MV-4-11 (cell line): Measurements from ENCODE around the gene MCU.
A peak's percentile ranks its signal among the peaks of the same experiment; 100 is the strongest.
"Not testable (repeated sequence)": the region's sequence is repeated elsewhere in the genome, so short reads cannot be mapped to it uniquely, and the experiment has no call there.

Experiments
- DNase-seq: peaks from one replicate; lab custom pipeline; 2025; lab: John Stamatoyannopoulos, UW

Gene MCU

DNA sequence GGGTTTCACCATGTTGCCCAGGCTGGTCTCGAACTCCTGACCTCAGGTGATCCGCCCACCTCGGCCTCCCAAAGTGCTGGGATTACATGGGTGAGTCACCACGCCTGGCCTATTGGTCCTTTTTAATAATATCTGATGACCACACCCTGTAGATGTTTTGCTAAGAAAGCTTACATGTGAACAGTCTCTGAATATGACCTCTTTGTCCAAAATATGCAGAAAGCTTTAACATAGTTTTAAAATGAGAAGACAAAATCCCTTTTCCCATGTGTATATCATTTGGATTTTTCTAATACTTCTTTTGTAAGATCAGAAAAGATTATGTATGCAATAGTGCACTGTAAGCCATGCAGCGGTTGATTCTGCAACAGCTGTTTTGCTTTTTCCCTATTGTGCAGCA, 38.5 kb downstream of the MCU start:
- DNase-seq: no peak

DNA sequence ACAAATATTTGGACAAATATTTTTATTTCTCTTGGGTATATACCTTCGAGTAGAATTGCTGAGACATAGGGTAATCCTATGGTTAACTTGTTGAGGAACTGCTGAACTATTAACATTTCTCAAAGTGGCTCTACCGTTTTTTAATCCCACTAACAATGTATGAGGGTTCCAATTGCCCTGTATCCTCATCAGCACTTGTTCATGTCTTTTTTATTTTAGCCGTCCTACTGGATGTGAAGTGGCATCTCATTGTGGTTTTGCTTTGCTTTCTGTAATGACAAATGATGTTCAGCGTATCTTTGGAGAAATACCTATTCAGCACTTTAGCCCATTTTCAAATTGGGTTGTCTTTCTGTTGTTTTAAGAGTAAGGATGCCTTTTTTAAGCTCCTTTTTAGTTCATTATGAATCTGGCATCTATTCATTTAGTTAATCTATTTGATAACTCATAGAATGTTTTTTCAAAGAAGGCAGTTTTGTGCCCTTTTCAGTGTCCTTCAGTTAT, 40.0 kb downstream of the MCU start:
- DNase-seq: no peak

DNA sequence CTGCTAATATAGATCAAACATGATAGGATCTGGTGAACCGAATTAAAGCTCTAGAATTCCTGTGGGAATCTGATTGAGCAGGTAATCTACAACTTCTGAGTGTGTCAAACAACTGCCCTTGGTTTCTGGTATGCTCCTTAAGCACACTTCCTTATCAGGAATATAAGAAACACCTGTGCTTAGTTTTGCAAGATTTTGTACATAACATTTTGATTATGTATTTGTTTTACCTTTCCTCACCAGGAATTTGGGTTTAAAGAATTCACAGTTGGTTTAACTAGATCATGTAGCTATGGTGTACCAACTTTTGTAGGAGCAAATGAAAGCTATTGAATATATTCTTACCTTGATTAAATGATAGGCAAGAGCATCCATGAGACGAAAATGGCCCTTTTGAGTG, 40.6 kb downstream of the MCU start:
- DNase-seq: no peak

DNA sequence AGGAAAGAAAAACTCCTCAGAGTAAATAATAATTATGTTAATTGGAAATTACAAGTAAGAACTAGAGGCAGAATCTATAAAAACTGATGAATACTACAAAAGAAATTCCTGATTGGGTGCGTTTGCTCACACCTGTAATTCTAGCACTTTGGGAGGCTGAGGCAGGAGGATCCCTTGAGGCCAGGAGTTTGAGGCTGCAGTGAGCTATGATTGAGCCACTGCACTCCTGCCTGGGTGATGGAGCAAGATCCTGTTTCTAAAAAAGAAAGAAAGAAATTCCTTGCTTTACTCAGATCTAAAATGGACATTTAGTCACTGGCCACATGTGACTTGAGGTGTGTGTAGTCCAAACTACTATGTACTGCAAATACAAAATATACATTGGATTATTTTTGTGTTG, 42.0 kb downstream of the MCU start:
- no peak for DNase-seq

DNA sequence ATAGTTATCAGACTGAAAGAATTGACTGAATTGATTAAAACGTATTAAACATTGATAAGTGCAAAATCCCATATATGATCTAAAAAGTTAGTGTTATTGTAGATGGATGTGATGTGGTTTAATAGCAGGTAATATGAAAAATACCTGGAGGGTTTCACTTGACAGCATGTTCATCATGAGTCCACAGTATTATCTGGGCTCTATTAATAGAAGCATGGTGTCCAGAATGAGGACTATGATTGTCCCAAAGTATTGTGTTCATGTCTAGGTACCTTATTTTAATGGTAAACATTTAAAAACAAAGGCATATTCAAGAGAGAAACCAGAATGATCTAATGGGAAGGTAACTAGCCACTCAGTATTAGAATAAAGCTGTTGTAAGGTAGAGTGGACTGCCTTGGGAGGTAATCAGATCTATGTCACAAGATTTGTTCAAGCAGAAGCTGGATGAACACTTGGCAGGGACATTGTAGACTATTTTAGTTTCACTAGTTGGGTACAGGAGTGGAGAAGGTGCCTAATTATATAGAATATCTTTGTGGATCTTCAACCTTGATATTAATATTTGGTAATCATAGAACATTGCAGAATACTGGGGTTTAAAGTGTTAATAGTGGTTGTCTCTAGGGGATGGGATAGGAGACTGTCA, 43.5 kb downstream of the MCU start:
- no peak for DNase-seq

DNA sequence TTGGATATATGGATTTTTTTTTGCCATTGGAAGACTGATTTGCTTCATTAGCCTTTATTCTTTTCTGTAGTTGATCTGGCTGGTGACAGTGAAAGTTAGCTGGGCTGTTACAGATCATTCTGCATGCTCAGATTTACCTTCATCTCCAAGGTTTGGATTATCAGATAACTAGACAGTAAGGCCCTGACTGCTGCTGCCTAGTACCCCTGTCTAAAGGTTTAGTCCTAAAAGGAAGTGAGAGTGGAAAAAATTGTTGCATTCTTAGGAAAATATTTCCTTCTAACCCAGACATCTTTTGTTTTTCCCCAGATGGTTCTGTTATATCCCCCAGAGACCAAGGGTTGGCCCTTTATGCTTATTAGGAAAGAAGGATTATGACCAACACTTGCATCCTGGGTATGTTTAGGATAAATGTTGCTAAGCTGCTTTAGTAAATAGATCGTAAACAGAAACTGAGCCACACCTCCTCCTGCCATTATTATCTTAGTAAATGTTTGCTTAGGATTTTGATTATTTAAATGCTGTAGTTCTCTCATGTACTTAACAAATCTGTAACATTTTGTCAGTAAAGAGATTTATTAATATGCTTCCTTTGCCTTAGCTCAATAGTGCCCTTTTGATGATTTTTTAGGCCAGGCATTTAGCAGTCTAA, 44.4 kb downstream of the MCU start:
- DNase-seq: peak; percentile 48

DNA sequence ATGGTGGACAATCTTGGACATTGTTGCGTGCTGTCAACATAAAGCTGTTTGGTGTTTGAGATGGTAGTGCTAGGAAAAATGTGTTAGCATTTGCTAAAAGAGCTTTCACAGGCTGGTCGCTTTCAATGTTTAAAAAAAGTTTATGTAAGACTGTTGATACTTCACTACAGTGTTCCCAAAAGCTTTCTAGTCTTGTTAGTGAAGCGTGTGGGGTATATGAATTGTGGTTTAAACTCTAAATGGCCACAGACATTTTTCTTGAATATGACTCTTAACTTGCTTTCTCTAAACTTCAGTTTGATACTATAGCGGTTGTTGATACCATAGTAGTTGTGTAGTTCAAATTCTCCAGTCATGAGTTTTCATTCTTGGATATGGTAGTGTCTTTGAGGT, 44.9 kb downstream of the MCU start:
- DNase-seq: no peak

DNA sequence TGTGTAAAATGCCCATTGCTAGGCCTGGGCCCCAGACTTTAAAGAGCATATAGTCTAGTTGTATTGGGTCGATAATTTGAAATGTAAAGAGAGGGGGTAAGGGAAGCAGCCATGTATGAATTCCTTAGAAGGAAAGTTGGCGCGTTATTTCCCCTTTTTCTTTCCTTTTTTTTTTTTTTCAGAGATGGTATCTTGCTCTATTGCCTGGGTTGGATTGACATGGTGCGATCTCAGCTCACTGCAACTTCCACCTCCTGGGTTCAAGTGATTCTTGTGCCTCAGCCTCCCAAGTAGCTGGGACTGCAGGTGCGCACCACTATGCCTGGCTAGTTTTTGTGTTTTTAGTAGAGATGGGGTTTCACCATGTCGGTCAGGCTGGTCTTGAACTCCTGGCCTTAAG, 45.4 kb downstream of the MCU start:
- DNase-seq: not testable (repeated sequence)

DNA sequence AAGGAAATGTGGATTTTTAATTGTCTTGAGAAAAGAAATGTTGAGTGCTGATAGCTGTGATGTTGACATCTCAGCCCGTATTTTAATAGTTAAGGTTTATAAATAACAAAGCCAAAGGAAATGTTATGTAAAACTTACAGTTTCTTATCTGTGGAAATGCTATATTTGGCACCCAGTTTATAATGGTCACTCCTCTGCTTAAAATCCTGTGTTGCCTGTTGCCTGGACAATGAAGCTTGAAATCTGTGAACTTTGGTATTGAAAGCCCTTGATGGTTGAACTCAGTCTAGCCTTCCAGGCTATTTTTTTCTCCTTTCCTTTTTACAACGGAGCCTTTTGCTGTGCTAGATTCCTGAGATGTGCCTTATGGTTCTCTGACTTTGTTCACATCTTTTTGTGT, 46.5 kb downstream of the MCU start:
- DNase-seq: peak; percentile 15

DNA sequence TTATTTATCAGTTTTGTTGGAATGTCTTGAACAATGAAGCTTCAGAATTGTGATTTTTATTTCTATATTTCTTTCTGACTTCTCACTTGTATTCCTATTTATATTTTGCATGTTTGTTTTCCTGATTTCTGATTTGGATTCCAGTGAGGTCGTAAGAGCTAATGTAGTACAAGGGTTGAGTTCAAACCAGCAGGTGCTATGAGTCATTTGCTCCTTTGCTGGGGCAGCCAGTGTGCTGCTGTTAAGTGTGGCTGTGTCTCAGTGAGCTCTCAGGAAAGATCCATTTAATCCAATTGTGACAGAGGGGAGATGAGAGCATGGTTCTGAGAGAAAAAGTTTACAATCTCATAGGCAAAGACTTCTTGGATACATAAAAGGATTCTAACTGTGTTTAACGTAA, 48.6 kb downstream of the MCU start:
- peak; percentile 10 for DNase-seq

DNA sequence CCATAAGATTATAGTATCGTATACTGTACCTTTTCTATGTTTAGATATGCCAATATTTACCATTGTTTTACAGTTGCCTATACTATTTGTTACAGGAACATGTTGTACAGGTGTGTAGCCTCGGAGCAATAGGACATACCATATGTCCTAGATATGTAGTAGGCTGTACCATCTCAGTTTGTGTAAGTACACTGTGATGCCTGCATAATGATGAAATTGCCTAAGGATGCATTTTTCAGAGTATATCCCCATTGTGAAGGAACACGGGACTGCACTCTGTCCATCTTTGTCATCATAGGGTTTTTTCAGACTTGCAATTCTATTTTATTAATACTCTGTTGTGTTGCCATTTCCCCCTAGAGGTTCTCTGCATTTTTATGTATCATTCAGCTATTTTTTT, 50.1 kb downstream of the MCU start:
- no peak for DNase-seq

DNA sequence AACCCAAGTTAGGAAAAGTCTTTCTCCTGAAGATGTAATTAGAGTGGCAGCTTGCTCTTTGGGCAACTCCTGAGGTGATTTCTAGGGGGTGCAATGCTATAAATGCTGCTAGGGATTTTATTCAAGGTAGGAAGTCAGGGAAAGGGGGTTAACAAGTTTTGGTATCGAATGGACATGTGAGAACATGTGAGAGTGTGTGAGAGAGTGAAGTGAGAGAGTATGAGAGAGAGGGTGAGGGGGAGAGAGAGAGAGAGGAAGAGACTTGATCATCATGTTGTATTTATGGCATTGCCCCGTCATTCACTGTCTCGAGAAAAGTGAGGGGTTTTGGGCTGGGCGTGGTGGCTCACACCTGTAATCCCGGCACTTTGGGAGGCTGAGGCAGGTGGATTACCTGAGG, 50.9 kb downstream of the MCU start:
- no peak for DNase-seq

DNA sequence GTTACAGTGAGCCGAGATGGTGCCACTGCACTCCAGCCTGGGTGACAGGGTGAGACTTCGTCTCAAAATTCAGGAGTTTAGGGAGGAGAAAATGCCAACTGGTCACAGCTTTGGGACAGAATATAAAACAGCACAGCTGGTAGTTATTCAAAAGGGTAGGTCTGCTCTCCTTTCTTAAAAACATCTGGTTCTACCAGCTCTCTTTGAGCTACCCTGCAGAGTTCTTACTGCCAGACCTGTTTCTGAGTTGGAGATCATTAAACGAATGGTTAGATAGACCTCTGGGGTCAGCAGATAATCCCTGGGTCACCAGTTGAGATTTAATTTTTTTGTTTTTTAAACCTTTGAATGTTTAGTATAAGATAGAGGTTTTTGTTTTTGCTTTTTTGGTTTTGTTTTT, 52.6 kb downstream of the MCU start:
- no peak for DNase-seq

DNA sequence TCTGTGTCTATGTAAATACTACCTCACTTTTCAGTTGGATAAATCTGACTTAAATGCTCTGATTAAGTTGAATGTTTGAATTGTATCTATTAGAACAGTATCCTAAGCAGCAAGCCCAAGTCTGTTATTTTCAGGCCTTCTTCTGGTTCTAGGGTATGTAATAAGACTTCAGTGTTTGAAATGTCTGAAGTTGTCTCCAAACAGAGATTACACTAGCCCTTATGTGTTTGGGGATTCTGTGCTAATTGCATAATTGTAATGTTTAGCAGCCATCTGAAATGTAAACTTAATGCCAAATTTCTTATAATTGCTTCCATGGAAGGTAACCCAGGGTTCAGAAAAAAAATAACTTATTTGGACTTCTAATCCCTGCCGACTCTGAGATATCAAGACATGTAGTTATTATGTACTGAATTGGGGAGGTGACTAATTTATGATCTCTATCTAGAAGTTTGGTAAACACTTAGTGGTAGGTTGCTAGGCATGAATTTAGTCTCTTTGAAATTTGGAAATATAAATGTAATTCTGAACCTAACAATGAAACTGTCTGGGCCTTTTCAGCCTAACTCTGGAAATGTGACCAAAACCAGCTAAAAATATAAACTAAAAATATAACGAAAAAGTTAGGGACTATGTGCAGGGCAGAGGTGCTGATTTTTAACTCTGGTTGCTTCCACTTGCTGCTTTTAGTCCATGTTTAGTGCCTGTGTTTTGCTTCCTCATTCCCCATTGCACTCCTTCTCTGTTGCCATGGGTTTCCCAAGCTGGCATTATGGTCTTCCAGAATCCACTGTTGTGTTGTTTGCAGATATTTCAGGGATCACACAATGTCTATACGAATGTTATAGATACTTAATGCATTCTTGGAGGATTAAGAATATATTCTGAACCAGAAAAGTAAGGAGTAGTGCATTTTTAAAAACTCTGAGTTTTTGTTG, 54.8 kb downstream of the MCU start:
- no peak for DNase-seq

DNA sequence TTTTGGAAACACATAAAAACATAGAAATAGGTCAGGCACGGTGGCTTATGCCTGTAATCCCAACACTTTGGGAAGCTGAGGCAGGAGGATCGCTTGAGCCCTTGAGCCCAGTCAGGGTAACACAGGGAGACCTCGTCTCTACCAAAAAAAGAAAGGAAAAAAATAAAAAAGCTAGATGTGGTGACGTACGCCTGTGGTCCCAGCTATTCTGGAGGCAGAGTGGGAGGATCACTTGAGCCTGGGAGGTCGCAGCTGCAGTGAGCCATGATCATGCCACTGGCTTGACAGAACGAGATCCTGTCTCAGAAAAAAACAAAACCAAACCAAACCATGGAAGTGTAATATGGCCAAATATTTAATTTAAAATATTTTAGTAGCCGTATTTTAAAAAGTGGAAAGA, 55.6 kb downstream of the MCU start:
- DNase-seq: no peak

DNA sequence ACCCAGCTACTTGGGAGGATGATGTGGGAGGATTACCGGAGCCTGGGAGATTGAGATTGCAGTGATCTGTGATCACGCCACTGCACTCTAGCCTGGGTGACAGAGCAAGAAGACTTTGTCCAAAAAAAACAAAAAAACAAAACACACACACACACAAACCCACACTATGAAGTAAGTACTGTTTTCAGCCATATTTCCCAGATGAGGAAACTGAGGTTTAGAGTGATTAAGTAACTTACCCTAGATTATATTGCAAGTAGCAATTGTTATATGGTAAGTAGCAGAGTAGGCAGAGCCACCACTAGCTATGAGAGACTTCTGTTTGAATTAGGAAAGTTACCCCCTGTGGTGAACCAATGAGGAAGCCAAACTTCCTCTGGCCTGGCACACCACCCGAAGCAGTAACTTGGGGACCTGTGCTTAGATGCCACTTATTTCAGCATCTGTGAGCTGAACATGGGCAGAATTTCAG, 61.9 kb downstream of the MCU start:
- DNase-seq: peak; percentile 97

DNA sequence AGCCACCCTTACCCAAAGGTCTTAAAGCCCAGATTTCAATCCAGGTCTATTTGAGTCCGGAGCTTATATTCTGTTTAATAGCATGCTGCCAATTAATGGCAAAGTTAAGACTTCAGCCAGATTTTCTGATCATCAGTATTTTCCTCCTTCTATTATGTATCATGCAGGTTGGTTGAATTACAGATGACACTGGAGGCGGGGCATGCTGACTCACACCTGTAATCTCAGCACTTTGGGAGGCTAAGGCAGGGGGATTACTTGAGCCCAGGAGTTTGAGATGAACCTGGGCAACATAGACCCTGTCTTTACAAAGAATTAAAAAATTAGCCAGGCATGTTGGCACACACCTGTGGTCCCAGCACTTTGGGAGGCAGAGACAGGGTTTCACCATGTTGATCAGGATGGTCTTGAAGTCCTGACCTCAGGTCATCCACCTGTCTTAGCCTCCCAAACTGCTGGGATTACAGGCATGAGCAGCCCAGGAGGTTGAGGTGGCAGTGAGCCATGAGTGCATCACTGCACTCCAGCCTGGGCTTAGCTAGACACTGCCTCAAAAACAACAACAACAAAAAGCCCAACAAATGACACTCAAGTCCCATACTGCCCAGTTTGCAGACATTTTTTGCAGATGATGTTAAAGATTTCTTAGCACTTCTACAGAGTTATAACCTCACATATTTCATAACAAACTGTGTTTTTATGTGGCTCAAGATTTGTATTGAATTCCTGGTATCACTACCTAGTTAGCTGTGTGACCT, 62.5 kb downstream of the MCU start:
- no peak for DNase-seq

DNA sequence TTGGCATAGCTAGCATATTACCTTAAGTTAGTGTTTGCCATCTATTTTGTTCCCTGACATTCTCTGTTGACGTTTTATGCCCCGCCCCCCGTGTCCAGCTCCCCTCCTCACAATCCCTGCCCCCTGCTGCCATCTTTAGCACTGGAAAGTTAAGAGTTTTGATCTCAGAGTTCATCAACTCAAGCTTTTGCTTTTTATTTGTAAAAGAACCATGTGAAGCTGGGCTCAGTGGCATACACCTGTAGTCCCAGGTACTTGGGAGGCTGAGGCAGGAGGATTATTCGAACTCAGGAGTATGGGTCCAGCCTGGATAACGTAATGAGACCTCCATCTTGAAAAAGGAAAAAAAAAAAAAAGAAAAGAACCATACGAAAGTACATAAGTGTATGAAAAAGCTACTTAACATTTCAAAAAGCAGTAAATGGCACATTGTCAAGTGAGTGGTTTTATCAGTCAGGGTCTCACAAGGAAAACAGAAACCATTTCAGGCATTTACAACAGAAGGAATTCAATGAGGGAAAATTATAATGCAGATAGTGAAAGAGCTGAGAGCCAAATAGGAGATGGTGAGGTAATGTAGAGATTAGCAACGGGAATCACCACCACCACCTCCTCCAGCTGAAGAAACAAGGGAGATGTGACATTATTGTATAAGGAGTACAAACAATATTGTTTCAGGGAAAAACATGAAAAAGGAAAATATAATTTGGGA, 64.9 kb downstream of the MCU start:
- no peak for DNase-seq

DNA sequence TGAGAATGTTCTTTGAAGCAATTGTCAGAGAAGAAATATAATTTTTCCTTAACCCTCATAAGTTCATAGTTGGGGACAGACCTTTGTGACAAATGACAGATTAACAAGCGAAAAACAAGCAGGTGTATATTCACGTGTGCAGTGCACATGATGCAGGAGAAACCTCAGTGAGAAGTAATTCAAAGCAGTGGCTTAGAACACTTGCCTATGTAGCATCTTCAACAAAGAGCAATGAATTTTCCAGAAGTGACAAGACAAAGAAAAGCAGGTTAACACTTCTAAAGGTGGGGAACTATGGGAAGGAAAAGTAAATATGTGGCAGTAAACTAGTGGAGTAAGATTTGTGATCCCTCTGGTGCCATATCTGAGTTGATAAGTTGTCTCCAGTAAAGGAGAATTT, 65.8 kb downstream of the MCU start:
- DNase-seq: no peak

DNA sequence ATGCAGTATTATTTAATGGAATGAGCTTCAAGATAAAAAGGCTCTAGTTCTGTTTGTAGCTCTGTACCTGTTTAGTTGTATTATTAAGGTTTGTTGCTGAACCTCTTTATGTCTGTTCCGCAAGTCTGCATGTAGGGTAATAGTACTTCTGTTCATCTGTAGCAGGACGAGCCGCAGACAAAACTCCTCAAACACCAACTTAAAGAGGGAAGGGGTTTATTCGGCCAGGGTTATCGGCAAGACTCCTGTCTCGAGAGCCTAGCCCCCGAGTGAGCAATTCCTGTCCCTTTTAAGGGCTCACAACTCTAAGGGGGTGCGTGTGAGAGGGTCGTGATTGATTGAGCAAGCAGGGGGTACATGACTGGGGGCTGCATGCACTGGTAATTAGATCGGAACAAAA, 67.0 kb downstream of the MCU start:
- DNase-seq: not testable (repeated sequence)

DNA sequence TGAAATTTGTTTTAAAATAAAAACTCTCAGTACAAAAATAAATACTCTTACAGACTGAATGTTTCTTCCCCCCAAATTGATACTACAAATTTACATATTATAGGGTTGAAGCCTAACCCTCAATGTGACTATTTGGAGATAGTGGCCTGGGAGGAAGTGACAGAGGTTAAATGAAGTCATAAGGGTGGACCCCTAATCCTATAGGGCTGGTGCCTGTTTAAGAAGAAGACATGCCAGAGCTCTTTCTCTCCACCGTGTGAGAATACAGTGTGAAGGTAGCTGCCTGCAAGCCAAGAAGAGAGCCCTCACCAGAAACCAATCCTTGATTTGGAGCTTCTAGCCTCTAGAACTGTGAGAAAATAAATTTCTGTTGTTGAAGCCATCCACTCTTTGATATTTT, 67.6 kb downstream of the MCU start:
- no peak for DNase-seq
